Ovary (tissue), 3 donors: ENCODE measurements around the gene PLEKHG7.

Experiments used
- EP300 ChIP-seq: sonication (generic); formaldehyde crosslinking; IDR thresholded peaks from one replicate; pipeline ENCODE4 v1.6.1; 2017; ENCODE audit warnings: antibody characterized with exemption
- POLR2A ChIP-seq: fragments of 450-650 bp; IDR thresholded peaks from one replicate; pipeline ENCODE4 v1.6.1; 2017; ENCODE audit warnings: antibody characterized with exemption, mild to moderate bottlenecking, moderate library complexity
- TF ChIP-seq, protein P1 (sequence below), 3 donors: fragments of 450-650 bp in 2 of 3; fragments of 200-600 bp in 1 of 3; IDR thresholded peaks; one replicate each; pipeline versions ENCODE4 v1.5.1 to v1.8.0; 2016 to 2022; ENCODE audit warnings: antibody characterized with exemption in 3 of 3, mild to moderate bottlenecking in 1 of 3
- donor health status: DM: no; HTN: no; CAD: no.

DNA sequence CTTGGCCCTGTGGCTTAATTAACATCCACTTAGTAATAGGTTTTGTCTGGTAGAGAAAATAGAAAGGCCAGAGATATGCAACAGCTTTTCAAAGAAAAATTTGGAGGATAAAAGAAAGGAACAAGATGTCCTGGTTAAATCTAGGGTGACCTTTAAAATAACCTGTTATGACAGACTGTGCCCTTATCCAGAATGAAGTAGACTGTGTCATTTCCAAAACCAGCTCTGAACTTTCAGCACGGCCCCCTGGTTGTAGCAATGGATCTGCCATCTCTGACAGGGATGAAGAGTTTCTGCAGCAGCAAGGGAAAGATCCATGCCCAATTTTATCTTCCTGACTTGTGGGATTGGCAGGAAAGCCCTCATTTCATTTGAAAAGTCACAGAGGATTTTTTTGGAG is 5.1 kb downstream of the PLEKHG7 start:
- TF ChIP-seq, protein P1, sequence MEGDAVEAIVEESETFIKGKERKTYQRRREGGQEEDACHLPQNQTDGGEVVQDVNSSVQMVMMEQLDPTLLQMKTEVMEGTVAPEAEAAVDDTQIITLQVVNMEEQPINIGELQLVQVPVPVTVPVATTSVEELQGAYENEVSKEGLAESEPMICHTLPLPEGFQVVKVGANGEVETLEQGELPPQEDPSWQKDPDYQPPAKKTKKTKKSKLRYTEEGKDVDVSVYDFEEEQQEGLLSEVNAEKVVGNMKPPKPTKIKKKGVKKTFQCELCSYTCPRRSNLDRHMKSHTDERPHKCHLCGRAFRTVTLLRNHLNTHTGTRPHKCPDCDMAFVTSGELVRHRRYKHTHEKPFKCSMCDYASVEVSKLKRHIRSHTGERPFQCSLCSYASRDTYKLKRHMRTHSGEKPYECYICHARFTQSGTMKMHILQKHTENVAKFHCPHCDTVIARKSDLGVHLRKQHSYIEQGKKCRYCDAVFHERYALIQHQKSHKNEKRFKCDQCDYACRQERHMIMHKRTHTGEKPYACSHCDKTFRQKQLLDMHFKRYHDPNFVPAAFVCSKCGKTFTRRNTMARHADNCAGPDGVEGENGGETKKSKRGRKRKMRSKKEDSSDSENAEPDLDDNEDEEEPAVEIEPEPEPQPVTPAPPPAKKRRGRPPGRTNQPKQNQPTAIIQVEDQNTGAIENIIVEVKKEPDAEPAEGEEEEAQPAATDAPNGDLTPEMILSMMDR (IDR thresholded peaks at IDR 0.05): no peak
- TF ChIP-seq EP300 (no peak), POLR2A (no peak)
